Dermis blood vessel endothelial cell (primary cell): ENCODE measurements around the gene ABHD10. TPM values are rescaled to one million over a fixed set of nuclear protein-coding genes. Genes with fewer than 3 reads are reported as not detected.
A peak's percentile ranks its signal among the peaks of the same experiment; 100 is the strongest.
"Not testable (repeated sequence)": the region's sequence is repeated elsewhere in the genome, so short reads cannot be mapped to it uniquely, and the experiment has no call there.

ENCODE experiments used
- DNase-seq: peaks from one replicate; pipeline ENCODE4 v3.0.0; 2010
- total RNA-seq: library from RNA; depleted of rRNA; stranded (reverse); fragments of >200 nt; gene quantifications from 2 replicates; pipeline ENCODE4 v1.2.3, GENCODE V29; 2014

ABHD10 gene
- total RNA-seq, 1 donor from 2014 or later = 26.2 TPM

DNA sequence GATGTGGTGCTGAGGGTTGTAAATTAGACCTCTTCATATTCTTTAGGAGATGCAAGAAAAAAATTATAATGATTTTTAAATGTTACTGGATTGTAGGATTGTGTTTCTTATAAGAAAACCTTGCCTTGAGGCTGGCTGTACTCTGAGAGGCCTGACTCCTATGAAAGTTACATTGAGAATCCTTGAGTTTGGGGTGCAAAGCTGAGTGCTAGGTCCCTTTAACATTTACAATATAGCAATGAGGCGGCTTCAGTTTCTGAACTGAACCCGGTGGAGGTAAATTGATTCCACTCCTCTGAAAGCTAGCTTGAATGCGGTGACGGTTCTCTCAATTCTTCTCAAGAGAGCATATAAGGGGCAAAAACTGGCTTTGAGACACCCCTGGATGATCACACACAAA is 55.6 kb downstream of the ABHD10 start, which contains the start of gene TMPRSS7:
TSS of gene TMPRSS7 (plus strand) at position 301 of the 400 bp plus-strand sequence. CDS start 110 bp downstream, outside the sequence.
- no peak for DNase-seq

DNA sequence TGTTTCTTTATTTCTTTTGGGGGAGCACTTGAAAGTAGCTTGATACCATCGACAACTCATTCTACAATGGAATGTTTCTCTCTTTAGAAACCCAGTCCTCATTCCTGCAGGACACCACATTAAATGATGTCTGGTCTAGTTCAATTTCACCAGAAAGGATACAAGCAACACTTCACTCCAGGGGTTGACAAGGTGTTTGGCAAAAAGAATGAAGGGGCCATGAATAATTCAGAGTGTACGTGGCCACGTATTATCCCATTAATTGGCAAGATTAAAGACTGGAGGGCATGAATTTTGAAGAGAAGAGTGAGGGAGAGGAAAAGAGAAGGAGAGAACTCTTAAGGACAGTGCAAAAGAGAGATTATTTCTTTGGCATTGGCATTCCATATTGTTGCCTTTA is 56.4 kb downstream of the ABHD10 start:
- DNase-seq = no peak

DNA sequence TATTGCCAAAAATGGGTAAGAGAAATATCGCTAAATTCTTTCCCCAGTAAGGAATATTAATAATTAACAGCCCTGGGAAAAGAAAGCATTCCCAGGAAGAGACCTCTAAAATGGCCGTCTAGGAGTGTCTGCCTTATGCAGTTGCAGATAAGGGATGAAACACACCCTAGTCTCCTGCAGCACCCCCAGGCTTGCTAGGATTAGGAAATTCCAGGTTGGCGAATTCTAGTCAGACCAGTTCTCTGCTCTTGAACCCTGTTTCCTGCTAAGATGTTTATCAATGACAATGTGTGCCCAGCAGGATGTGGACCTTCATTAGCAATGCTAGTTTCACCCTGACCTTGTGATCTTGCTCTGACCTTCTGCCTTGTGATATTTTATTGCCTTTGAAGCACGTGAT is 58.4 kb downstream of the ABHD10 start:
- not testable (repeated sequence) for DNase-seq

DNA sequence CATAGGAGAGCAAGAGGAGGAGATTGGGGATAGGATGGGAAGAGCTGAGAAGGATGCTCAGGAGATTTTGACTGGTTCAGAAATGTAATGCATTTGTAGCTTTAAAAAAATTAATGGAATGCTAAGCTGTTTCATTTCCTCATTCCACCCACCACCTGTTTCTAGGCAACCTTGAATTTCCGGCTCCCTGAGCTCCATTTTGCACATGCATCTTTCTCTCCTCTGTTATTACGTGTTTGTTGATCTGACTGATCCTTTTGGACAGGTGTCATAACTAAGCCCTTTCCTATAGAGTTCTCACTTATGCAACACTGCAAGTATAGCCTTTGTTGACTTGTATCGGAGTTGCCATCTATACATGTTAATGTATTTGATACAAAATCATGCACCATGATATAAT is 60.0 kb downstream of the ABHD10 start:
- DNase-seq = peak; percentile 32

DNA sequence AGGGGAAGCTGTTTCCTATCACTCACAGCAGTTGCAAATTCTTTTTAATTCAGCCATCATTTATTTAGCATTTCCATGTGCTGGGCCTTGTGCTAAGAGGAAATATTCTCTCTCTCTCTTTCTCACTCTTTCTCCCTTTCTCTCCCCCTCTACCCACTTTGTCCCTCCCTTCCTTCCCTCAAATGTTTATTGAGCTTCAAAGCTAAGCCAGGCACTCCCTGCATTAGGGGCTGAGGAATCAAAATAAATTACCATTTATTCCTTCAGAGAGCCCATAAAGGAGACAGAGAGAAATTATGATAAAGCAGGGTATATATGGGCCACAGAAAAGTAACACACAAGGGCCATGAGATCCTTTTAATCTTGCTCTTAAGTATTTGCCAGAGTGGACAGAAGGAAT is 62.5 kb downstream of the ABHD10 start:
- DNase-seq = no peak

DNA sequence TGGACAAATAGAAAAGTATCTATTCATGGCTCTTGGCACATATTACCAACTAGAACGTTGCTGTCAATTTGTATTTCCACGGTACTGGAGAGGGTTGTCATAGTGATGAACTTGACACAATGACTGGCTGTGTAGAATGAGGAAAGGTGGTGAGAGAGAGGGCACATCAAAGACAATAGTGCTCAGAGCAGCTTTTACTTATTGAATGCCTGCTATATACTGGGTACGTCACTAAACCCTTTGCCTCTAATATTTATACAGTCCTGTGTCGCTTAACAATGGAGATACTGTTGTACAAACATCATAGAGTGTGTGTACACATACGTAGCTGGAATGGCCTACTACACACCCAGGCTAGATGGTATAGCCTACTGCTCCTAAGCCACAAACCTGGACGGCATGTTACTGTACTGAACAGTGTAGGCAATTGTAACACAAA is 64.0 kb downstream of the ABHD10 start:
- DNase-seq = peak; percentile 21

Other genes with a start within 250 kb of the ABHD10 start
- gene PHLDB2, start 119.8 kb upstream of the ABHD10 start, total RNA-seq = 73.8 and 89.9 TPM in 2 replicates
- gene TAGLN3, start 19.9 kb downstream of the ABHD10 start, total RNA-seq = 0.19 and 0.85 TPM in 2 replicates
- gene TMPRSS7, start 55.7 kb downstream of the ABHD10 start, total RNA-seq = not detected in 2 replicates
- gene C3orf52, start 107.4 kb downstream of the ABHD10 start, total RNA-seq = 6.7 and 7.7 TPM in 2 replicates
- gene GCSAM, start 154.2 kb downstream of the ABHD10 start, total RNA-seq = not detected in 2 replicates